GM19463 (cell line): ENCODE measurements around the gene ZNF410.
A peak's percentile ranks its signal among the peaks of the same experiment; 100 is the strongest.
"Not testable (repeated sequence)": the region's sequence is repeated elsewhere in the genome, so short reads cannot be mapped to it uniquely, and the experiment has no call there.

ENCODE experiments used
- ATAC-seq: cut with Tn5 transposase; IDR thresholded peaks from one replicate; pipeline ENCODE4 v1.9.1; 2021; ENCODE audit warnings: mild to moderate bottlenecking, moderate library complexity; ENCODE audit not compliant: unreplicated experiment

ZNF410 gene, protein sequence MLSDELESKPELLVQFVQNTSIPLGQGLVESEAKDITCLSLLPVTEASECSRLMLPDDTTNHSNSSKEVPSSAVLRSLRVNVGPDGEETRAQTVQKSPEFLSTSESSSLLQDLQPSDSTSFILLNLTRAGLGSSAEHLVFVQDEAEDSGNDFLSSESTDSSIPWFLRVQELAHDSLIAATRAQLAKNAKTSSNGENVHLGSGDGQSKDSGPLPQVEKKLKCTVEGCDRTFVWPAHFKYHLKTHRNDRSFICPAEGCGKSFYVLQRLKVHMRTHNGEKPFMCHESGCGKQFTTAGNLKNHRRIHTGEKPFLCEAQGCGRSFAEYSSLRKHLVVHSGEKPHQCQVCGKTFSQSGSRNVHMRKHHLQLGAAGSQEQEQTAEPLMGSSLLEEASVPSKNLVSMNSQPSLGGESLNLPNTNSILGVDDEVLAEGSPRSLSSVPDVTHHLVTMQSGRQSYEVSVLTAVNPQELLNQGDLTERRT

DNA sequence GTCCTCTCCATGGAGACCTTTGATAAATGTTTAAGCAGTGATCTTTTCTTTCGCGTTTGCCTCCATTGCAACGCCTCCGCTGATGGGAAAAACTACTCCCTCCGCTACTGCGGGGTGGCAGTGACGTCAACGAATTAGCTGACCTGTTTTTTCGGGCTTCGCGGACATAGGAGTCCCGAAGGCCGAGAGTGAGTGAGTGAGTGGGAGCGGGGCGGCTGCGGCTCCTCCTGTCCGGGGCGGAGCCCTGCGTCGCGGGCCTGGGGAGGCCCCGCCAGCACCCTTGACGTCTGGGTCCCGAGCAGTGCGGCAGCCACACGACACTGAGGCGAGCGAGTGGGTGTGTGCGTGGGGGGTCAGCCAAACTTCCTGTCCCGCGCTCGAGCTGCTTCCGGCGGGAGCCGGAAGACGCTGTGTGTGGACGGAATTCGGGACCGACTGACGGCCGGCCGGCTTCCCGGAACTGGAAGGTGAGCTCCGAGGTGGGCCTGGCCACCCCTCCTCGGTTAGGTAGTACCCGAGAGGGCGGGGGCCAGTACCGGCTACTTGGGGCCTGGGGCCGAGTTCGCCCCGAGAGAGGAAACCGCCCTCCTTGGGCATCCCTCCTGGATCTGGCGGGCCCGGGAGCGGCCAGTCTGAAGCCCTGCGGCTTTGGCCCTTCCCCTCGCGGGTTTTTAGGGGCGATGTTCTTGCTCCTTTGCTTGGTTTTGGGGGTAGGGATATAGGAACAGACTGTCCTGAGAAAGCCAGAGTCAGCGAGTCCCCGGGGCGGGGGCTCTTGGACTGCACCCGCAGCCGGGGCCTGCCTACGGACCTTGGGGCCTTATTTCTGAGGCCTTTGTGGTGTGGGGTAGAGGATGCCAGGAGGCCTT lies at the start of gene ZNF410:
ZNF410 (plus strand) TSS at position 411 of the 869 bp plus-strand sequence. CDS start 5,317 bp downstream, outside the sequence.
- peak; percentile 97 for ATAC-seq

GRCh38 chr14:73838293-73839034 lies 48.2 kb upstream of the ZNF410 start:
- not testable (repeated sequence) for ATAC-seq

DNA sequence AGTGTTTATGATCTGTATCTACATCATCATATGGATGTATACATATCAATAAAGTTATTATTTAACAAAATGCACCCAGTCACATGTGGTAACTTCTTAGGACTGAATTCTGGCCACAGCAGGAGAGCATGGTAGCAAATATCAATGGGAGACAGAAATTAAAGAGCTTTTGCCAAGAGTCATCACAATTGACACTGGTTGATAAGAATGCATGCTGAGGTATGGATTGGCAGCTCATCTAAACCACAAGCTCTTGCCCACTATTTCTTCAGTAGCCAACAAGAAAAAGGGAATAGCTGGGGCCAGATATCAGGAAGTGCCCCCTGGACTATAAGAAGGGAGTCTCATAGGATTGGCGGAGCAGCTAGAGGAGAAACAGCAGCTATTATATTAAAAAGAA lies 44.5 kb upstream of the ZNF410 start:
- no peak for ATAC-seq

GRCh38 chr14:73842851-73843250 lies 43.8 kb upstream of the ZNF410 start:
- ATAC-seq, result no peak

GRCh38 chr14:73843296-73843695 lies 43.4 kb upstream of the ZNF410 start:
- no peak for ATAC-seq

DNA sequence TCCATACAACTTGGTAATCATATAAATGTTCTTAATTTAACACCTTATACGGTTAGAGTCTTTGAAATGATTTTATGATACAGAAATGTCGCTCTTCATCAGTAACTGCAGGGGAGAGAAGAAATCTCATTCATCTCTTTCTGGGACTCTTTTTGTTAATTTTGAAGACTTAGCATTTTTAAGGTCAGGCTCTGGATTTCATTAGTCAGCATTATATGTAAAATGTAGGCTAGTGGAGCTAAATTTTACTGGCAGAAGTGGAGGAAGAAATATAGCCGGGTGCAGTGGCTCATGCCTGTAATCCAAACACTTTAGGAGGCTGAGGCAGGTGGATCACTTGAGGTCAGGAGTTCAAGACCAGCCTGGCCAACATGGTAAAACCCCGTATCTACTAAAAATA lies 39.7 kb upstream of the ZNF410 start:
- no peak for ATAC-seq

DNA sequence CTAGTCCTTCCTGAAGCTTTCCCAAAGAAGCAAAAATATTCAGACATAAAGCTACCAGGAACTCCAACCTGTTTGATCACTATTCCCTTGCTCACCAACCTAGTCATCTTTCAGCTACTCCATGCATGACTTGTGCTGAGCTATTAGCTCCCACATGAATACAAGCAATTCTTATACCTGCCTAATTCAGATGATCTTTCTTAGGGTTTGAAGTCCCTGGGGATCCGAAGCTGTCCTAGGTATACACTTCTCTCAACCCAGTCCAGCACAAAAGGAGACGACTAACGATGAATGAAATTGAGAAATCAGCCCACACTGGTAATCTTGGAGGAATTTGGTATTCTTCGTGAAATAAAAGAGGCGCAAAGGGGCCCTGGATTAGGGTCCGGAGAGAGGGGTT lies 35.7 kb upstream of the ZNF410 start:
- no peak for ATAC-seq

- ATAC-seq, result peak; percentile 85
These were observed 34.9 kb upstream of the ZNF410 start, which contains the start of gene PTGR2 for GRCh38 chr14:73851567-73852382. Gene PTGR2 (plus strand): TSS chr14:73851831. CDS start chr14:73858863, 7,032 bp downstream.

DNA sequence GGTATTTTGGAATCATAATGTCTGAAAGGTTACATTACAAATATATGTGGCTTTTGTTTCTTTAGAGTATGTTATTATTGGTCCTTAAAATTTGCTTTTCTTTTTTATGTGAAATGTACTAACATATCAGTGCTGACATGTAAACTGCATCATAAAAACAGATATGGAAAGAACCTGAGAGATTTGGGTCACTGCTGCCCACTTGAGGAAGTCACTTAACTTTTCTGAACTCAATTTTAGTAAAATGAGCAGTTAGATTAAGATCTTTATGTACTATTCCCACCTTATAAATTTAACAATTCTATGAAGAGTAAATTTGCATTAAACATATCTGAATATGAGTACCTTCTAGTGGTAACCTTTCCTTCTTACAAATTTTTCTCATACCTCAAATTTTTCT lies 27.5 kb upstream of the ZNF410 start:
- ATAC-seq, result no peak

GRCh38 chr14:73861073-73861472 lies 25.6 kb upstream of the ZNF410 start:
- no peak for ATAC-seq

GRCh38 chr14:73862480-73862879 lies 24.2 kb upstream of the ZNF410 start:
- ATAC-seq, result no peak

DNA sequence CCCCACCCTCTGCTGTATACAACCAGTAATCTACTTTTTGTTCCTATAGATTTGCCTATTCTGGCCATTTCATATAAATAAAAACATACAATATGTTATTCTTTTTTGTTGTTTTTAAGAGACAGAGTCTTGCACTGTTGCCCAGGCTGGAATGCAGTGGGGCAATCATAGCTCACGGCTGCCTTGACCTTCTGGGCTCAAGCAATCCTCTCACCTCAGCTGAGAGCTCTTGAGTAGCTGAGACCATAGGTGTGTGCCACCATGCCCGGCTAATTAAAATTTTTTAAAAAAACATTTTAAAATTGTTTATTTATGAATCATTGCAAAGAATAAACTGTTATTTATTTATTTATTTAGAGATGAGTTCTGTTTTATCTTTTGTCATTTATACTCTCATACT lies 23.4 kb upstream of the ZNF410 start:
- ATAC-seq, result no peak

GRCh38 chr14:73865534-73866113 lies 21.0 kb upstream of the ZNF410 start:
- no peak for ATAC-seq

- ATAC-seq, result not testable (repeated sequence)
These were observed 16.9 kb upstream of the ZNF410 start for GRCh38 chr14:73869754-73870153.

GRCh38 chr14:73870525-73871235 lies 16.0 kb upstream of the ZNF410 start:
- no peak for ATAC-seq

- ATAC-seq, result no peak
These were observed 13.0 kb upstream of the ZNF410 start for GRCh38 chr14:73873660-73874059.

DNA sequence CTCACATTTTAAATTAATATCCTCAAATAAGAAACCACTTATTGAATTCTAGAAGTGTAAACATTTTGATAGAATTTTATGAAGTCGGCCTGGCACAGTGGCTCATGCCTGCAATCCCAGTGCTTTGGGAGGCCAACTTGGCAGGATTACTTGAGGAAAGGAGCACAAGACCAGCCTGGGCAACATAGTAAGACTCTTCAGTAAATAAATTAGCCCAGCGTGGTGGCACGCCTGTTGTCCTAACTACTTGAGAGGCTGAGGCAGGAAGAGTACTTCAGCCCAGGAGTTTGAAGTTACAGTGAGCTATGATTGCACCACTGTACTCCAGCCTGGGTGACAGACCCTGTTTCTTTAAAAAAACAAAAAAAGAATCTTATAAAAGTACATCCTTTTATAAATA lies 8.9 kb upstream of the ZNF410 start:
- no peak for ATAC-seq

GRCh38 chr14:73878436-73878835 lies 8.2 kb upstream of the ZNF410 start:
- ATAC-seq, result no peak

DNA sequence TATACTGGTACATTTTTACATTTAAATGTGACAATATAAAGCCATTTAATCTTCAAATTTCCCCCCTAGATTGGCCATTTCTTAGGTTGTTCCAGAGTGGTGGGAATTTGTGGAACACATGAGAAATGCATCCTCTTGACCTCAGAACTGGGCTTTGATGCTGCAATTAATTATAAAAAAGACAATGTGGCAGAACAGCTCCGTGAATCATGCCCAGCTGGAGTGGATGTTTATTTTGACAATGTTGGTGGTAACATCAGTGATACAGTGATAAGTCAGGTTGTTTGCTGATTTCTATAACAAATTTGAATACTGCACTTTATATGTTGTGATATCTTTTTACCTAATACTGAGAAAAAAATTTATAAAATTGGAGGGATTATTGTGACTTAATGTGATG lies 7.6 kb upstream of the ZNF410 start:
- ATAC-seq, result no peak
